ENCODE data around the gene ZNF579.

The ZNF579 gene, protein sequence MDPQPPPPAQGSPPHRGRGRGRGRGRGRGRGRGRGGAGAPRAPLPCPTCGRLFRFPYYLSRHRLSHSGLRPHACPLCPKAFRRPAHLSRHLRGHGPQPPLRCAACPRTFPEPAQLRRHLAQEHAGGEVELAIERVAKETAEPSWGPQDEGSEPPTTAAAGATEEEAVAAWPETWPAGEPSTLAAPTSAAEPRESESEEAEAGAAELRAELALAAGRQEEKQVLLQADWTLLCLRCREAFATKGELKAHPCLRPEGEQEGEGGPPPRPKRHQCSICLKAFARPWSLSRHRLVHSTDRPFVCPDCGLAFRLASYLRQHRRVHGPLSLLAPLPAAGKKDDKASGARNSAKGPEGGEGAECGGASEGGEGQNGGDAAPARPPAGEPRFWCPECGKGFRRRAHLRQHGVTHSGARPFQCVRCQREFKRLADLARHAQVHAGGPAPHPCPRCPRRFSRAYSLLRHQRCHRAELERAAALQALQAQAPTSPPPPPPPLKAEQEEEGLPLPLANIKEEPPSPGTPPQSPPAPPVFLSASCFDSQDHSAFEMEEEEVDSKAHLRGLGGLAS

GRCh38 chr19:55580628-55581144 lies at the start of gene ZNF579:
Gene ZNF579, minus strand, starts transcription at chr19:55580848. Its CDS starts 1,209 bp downstream, at chr19:55579639.
- TF ChIP-seq, protein P1, sequence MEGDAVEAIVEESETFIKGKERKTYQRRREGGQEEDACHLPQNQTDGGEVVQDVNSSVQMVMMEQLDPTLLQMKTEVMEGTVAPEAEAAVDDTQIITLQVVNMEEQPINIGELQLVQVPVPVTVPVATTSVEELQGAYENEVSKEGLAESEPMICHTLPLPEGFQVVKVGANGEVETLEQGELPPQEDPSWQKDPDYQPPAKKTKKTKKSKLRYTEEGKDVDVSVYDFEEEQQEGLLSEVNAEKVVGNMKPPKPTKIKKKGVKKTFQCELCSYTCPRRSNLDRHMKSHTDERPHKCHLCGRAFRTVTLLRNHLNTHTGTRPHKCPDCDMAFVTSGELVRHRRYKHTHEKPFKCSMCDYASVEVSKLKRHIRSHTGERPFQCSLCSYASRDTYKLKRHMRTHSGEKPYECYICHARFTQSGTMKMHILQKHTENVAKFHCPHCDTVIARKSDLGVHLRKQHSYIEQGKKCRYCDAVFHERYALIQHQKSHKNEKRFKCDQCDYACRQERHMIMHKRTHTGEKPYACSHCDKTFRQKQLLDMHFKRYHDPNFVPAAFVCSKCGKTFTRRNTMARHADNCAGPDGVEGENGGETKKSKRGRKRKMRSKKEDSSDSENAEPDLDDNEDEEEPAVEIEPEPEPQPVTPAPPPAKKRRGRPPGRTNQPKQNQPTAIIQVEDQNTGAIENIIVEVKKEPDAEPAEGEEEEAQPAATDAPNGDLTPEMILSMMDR (IDR thresholded peaks at IDR 0.05; ENCODE audit: low read length, missing control alignments) = no peak
- DNase-seq (ENCODE audit: low read depth) = peak; percentile 95
- peak within 1 kb of the TSS; percentile 93 for H3K4me3 ChIP-seq (replicated peaks; ENCODE audit: low read depth, low read length)

GRCh38 chr19:55626350-55626749 lies 45.7 kb upstream of the ZNF579 start:
- H3K4me3 ChIP-seq (replicated peaks; ENCODE audit: low read depth, low read length) = no peak overlapping the region
- TF ChIP-seq, protein P1 (IDR thresholded peaks at IDR 0.05; ENCODE audit: low read length, missing control alignments) = no peak
- no peak for DNase-seq (ENCODE audit: low read depth)

- TF ChIP-seq, protein P1 (IDR thresholded peaks at IDR 0.05; ENCODE audit: low read length, missing control alignments) = no peak
- no peak for DNase-seq (ENCODE audit: low read depth)
- H3K4me3 ChIP-seq (replicated peaks; ENCODE audit: low read depth, low read length) = peak overlapping the region; percentile 69
These were observed 44.3 kb upstream of the ZNF579 start for GRCh38 chr19:55625004-55625326.

DNA sequence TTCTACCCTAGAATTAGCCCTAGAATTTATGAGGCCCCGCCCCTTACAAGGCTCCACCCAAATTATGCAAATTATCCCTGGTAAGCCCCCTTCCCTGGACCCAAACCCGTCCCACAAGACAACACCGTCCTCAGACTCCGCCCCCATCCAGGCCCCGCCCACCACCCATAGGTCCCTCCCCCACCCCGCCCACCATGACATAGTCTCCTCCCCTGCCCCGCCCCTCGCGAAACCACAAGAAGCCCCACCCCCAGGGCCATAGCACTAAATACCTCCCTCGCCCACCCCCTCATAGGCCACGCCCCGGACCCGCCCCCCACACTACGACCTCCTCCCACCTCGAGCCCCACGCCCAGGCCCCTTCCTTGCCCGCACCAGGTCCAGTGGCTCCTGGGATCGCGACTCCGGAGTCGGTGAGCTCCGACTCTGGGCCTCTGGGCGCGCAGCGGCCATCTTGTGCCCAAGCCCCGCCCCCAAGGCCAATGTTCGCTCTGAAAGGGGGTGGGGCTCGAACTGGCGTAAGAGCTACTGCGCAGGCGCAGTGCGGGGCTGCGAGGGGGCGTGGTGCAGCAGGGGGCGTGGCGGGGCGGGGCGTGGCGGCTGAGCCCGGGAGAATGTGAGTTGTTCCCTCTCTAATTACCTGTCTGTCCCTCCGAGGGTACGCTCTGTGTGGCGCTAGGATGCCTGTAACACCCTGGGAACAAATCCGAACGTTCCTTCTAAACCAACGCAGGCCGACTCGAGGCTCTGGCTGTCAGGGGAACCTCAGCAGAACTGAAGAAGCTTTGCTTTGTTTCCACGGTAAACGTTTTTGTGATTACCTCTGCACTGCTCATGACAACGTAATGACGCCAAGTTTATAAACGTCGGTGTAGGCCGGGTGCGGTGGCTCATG lies 43.7 kb upstream of the ZNF579 start, which contains the start of gene ZNF784:
Gene ZNF784 (minus strand): TSS at position 458 of the 895 bp plus-strand sequence. CDS start 5 bp downstream, at position 453.
- DNase-seq (ENCODE audit: low read depth) = peak; percentile 95
- TF ChIP-seq, protein P1 (IDR thresholded peaks at IDR 0.05; ENCODE audit: low read length, missing control alignments) = no peak

DNA sequence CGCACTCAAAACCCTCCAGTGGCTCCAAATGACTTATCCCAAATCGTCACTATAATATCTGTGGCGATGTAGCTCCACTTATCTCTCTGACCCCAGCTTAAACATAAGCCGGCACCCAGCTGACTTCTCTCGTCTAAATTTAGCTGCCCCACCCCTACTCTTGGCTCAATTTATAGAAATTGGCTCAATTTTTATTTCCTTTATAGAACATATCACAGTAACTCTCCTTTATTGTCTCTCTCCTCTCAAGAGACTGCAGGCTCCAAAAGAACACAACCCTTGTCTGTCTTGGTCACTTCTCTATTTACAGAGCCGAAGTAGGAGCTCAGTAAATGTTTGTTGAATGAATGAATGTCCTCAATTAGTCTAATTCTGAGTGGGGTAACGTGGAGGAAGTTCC lies 42.9 kb upstream of the ZNF579 start:
- peak overlapping the region; percentile 69 for H3K4me3 ChIP-seq (replicated peaks; ENCODE audit: low read depth, low read length)
- TF ChIP-seq, protein P1 (IDR thresholded peaks at IDR 0.05; ENCODE audit: low read length, missing control alignments) = no peak
- no peak for DNase-seq (ENCODE audit: low read depth)

More for the DNA sequence above, 43.7 kb upstream of the ZNF579 start, which contains the start of gene ZNF784:
- H3K4me3 ChIP-seq (replicated peaks; ENCODE audit: low read depth, low read length) = peak within 1 kb of the TSS; percentile 69

- TF ChIP-seq, protein P1 (IDR thresholded peaks at IDR 0.05; ENCODE audit: low read length, missing control alignments) = no peak
- no peak overlapping the region for H3K4me3 ChIP-seq (replicated peaks; ENCODE audit: low read depth, low read length)
- no peak for DNase-seq (ENCODE audit: low read depth)
These were observed 42.5 kb upstream of the ZNF579 start for GRCh38 chr19:55623130-55623529.

Data from fibroblast of pulmonary artery (primary cell).